Articular chondrocyte of knee joint (primary cell): Measurements from ENCODE around the gene FAM162B. TPM values are rescaled to one million over a fixed set of nuclear protein-coding genes. Genes with fewer than 3 reads are reported as not detected.

Experiments
- total RNA-seq: library from RNA; depleted of rRNA; stranded (reverse); fragments of >200 nt; gene quantifications from 2 replicates; pipeline ENCODE4 v1.2.3, GENCODE V29; 2012

The FAM162B gene
- total RNA-seq, result not detected in 2 replicates

DNA sequence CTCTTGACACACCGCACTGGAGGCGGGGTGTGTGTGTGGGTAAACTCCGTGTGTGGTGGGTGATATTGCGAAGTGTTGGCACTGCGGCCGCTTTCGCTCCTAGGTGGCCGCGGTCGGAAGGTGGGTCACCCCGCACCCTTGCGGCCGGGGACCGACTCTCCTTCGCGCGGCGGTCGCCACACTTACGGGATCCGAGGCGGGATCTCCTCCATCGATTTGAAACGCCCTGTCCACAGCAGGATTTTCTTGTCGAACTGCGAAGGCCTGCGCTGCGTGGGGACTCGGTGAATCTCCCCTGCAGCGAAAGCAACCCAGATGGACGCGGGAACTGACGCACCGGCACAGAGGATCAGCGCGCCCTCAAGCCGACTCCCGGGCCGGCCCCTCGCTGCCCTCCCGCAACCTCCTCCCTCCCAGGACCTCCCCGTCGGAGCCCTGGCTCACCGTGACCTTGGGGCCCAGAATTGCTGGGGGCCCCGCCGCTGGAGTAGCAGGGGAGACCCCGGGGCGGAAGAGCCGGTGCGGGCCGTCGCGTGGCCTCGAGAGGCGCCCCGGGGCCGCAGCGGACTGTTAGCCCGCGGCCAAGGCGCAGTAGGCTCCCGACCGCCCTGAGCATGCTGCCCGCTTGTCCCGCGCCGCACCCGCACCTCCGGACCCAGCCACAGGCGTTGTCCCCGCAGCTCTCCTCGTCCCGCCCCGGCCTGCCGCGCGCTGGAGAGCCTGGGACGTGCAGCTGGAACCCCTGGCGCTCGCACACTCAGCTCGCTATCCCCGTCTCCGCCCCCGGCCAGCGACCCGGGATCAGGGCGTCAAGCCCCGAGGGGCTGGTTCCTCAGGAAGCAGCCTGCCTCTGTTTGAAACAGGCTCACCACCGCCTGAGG is at the start of gene FAM162B:
TSS of gene FAM162B (minus strand) at position 759 of the 881 bp plus-strand sequence. CDS start at position 616, 143 bp downstream.

Other genes starting within 250 kb of the FAM162B start
- 0.11 and 0.13 TPM in 2 replicates for gene TRAPPC3L, start 220.0 kb downstream of the FAM162B start, total RNA-seq
- not detected in 2 replicates for gene CALHM4, start 212.0 kb downstream of the FAM162B start, total RNA-seq
- 63.2 and 63.8 TPM in 2 replicates for gene RWDD1, start 194.2 kb downstream of the FAM162B start, total RNA-seq
- 0.13 and 0.22 TPM in 2 replicates for gene RSPH4A, start 149.2 kb downstream of the FAM162B start, total RNA-seq
- 10.8 and 13.3 TPM in 2 replicates for gene ZUP1, start 97.0 kb downstream of the FAM162B start, total RNA-seq
- gene KPNA5, start 84.5 kb downstream of the FAM162B start, total RNA-seq, result 7.4 and 9.4 TPM in 2 replicates
- not detected in 2 replicates for gene GPRC6A, start 63.4 kb upstream of the FAM162B start, total RNA-seq
- not detected in 2 replicates for gene RFX6, start 111.5 kb upstream of the FAM162B start, total RNA-seq